ENCODE results near the gene GPBAR1. TPM values are rescaled to one million over a fixed set of nuclear protein-coding genes. Genes with fewer than 3 reads are reported as not detected.

Gene GPBAR1
- polyA plus RNA-seq, 3 donors, result 26.0 to 181 (median 143) TPM

- Histone ChIP-seq H3K4me3 (replicated peaks in 1 of 3; ENCODE audit: low read depth in 2 of 3, low read length in 3 of 3) (peak overlapping the region; percentile 78 to 99 (median 99)), H3K27ac (ENCODE audit: low read depth in 1 of 2, low read length in 2 of 2) (peak overlapping the region; percentile 85 to 97), H3K79me2 (ENCODE audit: insufficient read depth, low read length) (peaks cover 54% of the 10 kb centered on the region), H3K27me3 (ENCODE audit: control insufficient read depth in 2 of 2, insufficient read depth in 2 of 2, low read length in 2 of 2) (no peaks in the 10 kb centered on the region), H3K4me1 (ENCODE audit: control insufficient read depth in 1 of 2, insufficient read depth in 2 of 2, low read length in 2 of 2) (peaks cover 46 to 54% of the 10 kb centered on the region in 2 donors), H3K9ac (ENCODE audit: insufficient read depth, low read length, poor library complexity, severe bottlenecking) (peak overlapping the region; percentile 99), H3K9me3 (replicated peaks in 1 of 2; ENCODE audit: control insufficient read depth in 1 of 2, insufficient read depth in 1 of 2, low read length in 2 of 2) (no peaks in the 10 kb centered on the region), H3K36me3 (replicated peaks in 1 of 2; ENCODE audit: control insufficient read depth in 1 of 2, insufficient read depth in 2 of 2, low read length in 2 of 2) (peaks cover 8 to 11% of the 10 kb centered on the region in 2 donors), H2AFZ (ENCODE audit: insufficient read depth, low read depth, low read length, poor library complexity, severe bottlenecking) (peak overlapping the region; percentile 91), H3K4me2 (replicated peaks; ENCODE audit: extremely low read depth, low read length, poor library complexity, severe bottlenecking) (peak overlapping the region; percentile 93), H4K20me1 (ENCODE audit: insufficient read depth, low read length) (peaks cover 42% of the 10 kb centered on the region)
- Mint-ChIP-seq H3K36me3 (peaks cover 16 to 18% of the 10 kb centered on the region in 2 donors), H3K4me3 (peak overlapping the region; percentile 91 to 95), H3K9me3 (peaks cover 0 to 3% (median 0%) of the 10 kb centered on the region in 7 donors), H3K4me1 (peaks cover 45% of the 10 kb centered on the region), H3K27ac (peak overlapping the region; percentile 96 to 100 (median 99)), H3K27me3 (ENCODE audit: low read depth in 3 of 3) (no peaks in the 10 kb centered on the region)
- DNase-seq, result no peak
- WGBS (ENCODE audit: insufficient coverage), result 94% methylated on average over 7 of the region's 9 CpGs
- no peak for TF ChIP-seq CTCF (IDR thresholded peaks at IDR 0.05)
- intact Hi-C loops (cut with micrococcal nuclease), result loop anchor here (2.0 to 5.0 kb wide), 3 partner anchors 41 to 190 kb away; partner anchors contain the start of gene CTDSP1 (in 1 of the 2)
Measured at GRCh38 chr2:218216336-218216673, 44.5 kb upstream of the GPBAR1 start.

GRCh38 chr2:218216674-218217359 lies 44.0 kb upstream of the GPBAR1 start, which contains the start of gene ARPC2:
TSS of gene ARPC2 (plus strand) at chr2:218217189. CDS start at chr2:218217471, 282 bp downstream.
- H3K4me1 ChIP-seq (ENCODE audit: control insufficient read depth in 1 of 2, insufficient read depth in 2 of 2, low read length in 2 of 2), result peaks cover 50 to 60% of the 10 kb centered on the region in 2 donors
- Mint-ChIP-seq H3K9me3 (peaks cover 0 to 3% (median 0%) of the 10 kb centered on the region in 7 donors), H3K4me3 (peak within 1 kb of the TSS; percentile 91 to 95), H3K27ac (peak within 1 kb of the TSS; percentile 96 to 100 (median 99)), H3K4me1 (peaks cover 50% of the 10 kb centered on the region), H3K36me3 (peaks cover 21 to 23% of the 10 kb centered on the region in 2 donors), H3K27me3 (ENCODE audit: low read depth in 3 of 3) (no peaks in the 10 kb centered on the region)
- H3K4me3 ChIP-seq (replicated peaks in 1 of 3; ENCODE audit: low read depth in 2 of 3, low read length in 3 of 3), result peak within 1 kb of the TSS; percentile 78 to 99 (median 99)
- peak within 1 kb of the TSS; percentile 91 for H2AFZ ChIP-seq (ENCODE audit: insufficient read depth, low read depth, low read length, poor library complexity, severe bottlenecking)
- peaks cover 47% of the 10 kb centered on the region for H4K20me1 ChIP-seq (ENCODE audit: insufficient read depth, low read length)
- no peak for TF ChIP-seq CTCF (IDR thresholded peaks at IDR 0.05)
- WGBS (ENCODE audit: insufficient coverage), result under 1% methylated on average over 38 of the region's 60 CpGs
- no peaks in the 10 kb centered on the region for H3K9me3 ChIP-seq (replicated peaks in 1 of 2; ENCODE audit: control insufficient read depth in 1 of 2, insufficient read depth in 1 of 2, low read length in 2 of 2)
- peak within 1 kb of the TSS; percentile 93 for H3K4me2 ChIP-seq (replicated peaks; ENCODE audit: extremely low read depth, low read length, poor library complexity, severe bottlenecking)
- DNase-seq, result peak; percentile 94
- intact Hi-C loops (cut with micrococcal nuclease), result loop anchor here (2.0 to 5.0 kb wide), 3 partner anchors 40 to 190 kb away; partner anchors contain the start of gene CTDSP1 (in 1 of the 2)
- H3K36me3 ChIP-seq (replicated peaks in 1 of 2; ENCODE audit: control insufficient read depth in 1 of 2, insufficient read depth in 2 of 2, low read length in 2 of 2), result peaks cover 13 to 16% of the 10 kb centered on the region in 2 donors
- peak within 1 kb of the TSS; percentile 88 to 97 for H3K27ac ChIP-seq (ENCODE audit: low read depth in 1 of 2, low read length in 2 of 2)
- H3K79me2 ChIP-seq (ENCODE audit: insufficient read depth, low read length), result peaks cover 59% of the 10 kb centered on the region
- peak within 1 kb of the TSS; percentile 99 for H3K9ac ChIP-seq (ENCODE audit: insufficient read depth, low read length, poor library complexity, severe bottlenecking)
- H3K27me3 ChIP-seq (ENCODE audit: control insufficient read depth in 2 of 2, insufficient read depth in 2 of 2, low read length in 2 of 2), result no peaks in the 10 kb centered on the region
